ENCODE data around the gene PCTP.

The PCTP gene

DNA sequence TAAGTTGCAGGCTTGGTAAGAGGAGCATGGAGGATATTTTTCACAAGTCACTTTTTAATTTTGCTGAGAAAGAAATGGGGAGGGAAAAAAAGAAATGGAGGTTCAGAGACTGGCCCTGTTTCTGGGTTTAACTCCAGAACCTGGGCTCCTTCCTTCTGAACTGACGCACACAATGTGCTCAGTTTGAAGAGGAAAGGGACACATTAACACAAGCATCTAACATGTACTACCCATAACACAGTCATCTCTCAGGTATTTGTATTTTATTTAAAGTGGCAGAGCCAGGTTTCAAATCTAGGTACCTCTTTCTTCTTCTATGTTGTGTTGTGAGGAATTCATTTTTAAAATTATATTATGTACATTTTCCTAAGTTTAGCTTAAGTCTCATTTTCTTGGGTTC is 22.9 kb upstream of the PCTP start:
- DNase-seq (ENCODE audit: low read depth in 2 of 2) = no peak

DNA sequence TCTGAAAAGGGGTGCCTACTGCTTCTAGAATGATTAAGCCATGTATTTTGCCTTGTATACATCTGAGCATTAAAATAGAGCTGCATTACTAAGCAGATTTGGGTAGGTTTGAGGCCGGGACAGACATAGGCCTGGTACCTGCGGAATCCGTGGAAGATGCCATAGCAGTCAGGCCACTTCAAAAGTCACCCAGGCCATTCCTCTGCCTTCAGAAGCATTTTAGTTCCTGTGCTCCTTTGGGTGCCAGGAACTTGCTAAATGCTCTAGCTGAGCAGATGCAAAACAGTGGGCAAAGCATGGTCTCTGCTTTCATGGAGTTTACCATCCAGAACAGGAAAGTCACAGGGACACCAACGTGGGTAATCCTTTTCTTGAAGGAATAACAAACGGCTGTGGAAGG is 22.5 kb upstream of the PCTP start:
- DNase-seq (ENCODE audit: low read depth in 2 of 2) = no peak

DNA sequence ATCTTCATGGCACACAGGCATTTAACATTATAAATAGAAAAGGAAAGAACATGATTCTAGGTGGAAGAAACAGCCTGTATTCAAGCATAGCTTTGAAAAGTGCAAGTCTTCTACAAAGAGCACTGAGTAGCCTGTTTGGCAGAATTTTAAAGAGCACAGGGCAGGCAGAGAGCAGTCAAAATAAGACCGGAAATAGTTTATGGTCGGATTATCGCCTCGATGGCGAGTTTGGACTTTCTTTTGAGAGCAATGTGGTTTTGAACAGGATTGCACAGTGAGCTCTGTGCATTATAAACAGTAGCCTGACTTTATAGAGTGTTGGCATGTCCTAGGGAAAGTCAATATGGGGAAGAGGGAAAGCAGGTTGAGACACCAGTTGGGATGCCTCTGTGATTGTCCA is 22.0 kb upstream of the PCTP start:
- DNase-seq (ENCODE audit: low read depth in 2 of 2) = no peak

DNA sequence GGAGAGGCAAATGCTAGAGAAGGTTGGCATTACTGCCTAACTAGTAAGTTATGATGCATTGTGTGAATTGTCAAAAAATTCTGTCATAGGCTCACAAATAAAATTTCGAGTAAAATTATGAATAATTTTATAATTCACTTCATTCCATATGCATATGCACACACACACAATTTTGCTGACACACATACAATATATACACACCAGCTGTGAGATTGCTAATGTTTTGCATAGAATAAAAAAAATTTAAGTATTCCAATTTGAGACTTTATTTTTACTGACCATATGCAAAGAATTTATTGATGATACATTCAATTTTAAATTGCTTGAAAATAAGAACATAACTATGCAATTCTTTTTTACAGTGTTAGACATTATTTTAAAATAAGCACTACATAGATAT is 21.4 kb upstream of the PCTP start:
- DNase-seq (ENCODE audit: low read depth in 2 of 2) = no peak

DNA sequence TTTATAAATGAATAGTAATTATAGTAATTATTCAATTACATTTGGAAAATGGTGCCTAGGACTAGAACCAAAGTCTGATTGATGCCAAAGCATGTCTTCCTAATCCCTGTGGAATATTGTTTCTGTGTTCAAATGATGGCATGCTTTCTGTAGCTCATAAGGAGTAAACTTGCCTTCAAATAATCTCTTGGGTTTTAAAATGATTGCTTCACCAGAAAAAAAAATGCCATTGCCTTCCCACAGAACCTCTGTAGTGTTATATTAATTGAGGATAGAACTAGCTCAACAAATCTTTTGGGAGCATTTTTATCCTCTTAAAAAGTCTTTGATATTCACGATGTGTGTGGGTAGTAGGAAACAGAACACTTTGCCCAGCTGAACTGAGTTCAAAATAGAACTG is 20.5 kb upstream of the PCTP start:
- DNase-seq (ENCODE audit: low read depth in 2 of 2) = no peak

DNA sequence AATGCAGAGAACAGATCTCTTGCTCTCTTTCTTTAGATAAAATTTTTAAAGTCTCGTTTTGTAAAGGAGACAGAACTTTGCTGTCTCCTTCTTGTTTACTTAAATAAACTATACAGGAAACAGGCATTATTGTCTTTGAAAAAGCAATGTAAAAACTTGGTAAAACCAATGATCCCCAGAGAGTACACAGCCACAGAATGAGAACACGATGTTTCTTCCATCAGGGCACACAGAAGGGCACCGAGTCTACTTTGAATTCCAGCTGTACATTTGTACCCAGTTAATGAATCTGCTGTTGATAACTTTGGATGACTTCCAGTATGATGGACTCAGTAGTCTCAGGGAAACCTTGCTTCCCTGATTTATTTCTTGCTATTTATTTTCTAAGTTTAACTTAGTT is 20.0 kb upstream of the PCTP start:
- DNase-seq (ENCODE audit: low read depth in 2 of 2) = no peak

DNA sequence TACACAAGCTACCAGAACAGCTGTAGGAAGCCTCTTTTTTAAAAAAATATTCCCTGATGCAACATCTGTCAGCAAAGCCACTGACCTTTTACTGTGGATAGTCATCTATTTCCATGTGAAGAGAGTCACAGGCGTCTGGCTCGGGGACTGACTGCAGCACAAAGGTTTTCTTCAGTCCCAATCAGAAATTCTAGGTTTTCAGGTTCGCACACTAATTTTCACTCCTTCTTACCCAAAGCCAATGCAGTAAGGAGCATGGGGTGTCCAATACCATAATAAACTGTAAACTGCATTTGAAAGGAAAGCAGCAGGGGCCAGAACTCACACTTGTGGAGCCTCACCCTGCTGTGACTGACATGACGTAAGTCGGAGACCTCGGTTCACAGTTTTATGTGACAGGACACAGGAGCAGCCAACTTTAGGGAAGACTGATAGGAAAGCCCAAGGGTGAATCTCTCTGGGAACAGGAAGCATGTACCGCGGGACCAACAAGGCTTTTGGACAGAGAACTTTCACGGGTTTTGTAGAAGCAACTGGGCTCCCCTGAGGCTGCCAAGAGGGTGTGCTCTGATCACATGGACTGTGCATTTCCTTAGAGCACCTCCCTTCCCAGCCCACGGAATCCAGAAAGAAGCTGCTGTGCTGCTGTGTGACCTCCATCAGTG is 19.1 kb upstream of the PCTP start:
- no peak for DNase-seq (ENCODE audit: low read depth in 2 of 2)

DNA sequence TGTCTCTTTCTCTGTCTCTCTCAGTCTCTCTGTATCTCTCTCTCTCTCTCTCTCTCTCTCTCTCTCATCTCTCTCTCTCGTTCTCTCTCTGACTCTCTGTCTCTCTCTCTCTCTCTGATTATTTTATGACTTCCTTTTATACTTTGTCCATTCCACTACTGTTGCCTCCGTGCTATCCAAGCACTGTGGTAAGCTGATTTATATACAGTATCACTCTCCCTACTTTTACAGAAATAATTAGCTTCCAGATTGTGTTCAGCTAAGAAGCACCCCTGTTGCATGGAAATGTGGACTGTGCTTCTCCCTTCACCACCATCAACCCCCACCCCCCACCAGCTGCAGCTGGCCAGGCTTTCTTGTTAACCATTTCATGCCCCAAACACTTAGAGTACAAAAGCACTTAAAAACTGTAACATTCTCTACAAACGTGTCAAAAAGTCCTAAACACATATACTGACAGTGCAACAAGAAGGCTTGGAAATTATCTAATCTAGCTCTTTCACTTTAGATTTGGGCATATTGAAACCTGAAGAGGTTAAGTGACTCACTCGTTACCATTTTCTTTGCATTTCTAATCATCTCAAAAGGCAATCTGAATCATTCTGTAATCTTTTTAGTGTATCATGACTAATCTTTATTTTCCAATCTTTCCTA is 16.6 kb upstream of the PCTP start:
- no peak for DNase-seq (ENCODE audit: low read depth in 2 of 2)

DNA sequence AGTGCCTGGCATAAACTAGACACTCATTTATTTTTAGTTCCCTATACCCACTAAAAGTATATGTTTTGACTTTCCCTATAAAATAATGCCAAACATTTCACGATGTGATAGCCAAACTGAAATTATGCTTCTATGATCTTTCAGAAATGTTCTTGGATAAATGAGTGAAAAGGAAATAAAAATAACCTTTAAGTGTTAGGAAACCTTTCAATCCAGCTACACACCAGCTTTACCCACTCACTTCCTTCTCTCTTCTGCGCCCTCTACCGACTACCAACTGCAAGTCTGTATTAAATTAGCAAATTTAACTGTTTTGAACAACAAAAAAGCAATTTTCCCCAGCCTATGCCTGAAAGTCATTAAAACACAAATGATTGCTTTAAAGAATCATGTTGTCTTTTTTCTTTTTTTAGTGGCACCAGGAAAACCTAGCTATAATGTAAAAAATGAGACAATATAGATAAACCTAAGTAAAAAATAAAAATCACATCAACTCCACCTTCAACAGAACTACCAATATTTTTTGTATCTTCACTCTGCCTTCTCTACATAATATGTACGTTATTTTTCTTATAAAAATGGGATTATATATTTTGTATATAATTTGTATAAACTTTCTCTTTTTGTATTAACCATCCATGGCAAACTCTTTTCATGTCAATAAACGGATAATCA is 15.0 kb upstream of the PCTP start:
- DNase-seq (ENCODE audit: low read depth in 2 of 2) = no peak

DNA sequence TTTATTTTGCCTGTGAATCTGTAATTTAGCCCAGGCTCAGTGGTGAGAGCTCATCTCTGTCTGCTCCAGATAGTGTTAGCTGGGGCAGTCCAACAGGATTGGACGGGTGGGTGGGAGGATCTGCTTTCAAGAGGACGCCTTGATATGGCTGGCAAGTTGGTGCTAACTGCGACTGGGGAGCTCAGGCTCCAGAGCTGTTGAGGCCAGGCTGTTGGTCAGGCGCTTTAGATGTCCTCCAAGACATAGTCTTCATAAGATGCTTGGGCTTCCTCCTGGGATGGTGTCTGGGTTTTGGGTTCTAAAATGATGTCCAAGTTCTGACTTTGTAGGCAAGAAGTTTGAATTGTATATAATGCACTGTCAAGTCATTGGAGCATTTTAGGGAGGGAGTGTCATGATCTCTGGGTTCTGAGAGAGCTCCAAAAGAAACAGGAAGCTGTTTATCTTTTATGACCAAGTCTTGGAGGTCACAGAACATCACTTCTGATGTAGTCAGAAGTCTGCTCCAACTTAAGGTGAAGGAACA is 12.8 kb upstream of the PCTP start:
- no peak for DNase-seq (ENCODE audit: low read depth in 2 of 2)

DNA sequence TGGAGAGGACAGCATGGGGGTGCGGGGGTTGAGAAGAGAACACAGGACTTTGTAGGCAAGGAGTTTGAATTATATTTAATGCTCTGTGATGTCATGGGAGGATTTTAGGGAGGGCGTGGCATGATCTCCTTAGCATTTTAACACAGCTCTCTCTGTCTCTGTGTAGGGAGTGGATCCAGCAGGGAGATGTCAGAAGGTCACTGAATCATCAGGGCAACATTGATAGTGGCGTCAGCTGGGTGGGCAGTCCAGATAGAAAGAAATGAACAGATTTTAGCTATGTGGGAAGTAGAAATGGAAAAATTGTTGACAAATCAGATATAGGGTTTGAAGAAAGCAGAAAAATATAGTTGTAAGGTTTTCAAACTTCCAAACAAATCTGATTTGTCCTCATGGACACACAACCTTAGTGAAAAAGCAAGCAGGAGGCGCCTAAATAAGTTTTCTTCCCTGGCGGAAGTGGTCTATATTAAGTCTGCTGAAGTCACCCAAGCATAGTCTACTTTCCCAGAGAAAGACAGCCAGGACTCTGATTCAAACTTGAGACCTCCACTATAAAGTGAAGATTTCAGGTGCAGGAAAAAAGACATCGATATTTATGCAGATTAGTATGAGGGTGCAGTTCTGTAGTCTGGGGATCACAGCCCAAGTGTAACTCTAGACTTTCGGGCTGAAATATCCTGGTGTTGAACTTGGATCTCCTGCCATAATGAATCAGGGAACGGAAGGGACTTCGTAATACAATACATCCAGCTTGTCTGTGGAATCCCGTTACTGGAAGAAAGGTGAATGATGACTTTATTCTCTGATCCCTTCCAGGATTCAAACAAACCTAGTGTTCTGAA is 10.1 kb upstream of the PCTP start:
- no peak for DNase-seq (ENCODE audit: low read depth in 2 of 2)

DNA sequence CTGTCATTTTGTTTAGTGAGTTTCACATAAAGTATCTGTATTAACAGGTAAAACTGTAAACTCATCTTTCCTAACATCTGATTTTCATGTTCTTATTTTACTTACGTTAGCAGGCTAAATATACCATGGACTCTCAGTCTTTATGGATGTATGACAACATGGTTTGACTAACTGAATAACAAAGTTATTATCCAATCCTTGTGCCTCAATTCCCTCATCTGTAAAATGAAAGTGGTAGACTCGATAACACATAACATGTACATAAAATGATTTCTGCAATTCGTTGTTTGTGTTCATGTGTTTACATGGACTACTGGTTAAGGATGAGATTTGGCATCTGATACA is 9.5 kb upstream of the PCTP start:
- no peak for DNase-seq (ENCODE audit: low read depth in 2 of 2)

DNA sequence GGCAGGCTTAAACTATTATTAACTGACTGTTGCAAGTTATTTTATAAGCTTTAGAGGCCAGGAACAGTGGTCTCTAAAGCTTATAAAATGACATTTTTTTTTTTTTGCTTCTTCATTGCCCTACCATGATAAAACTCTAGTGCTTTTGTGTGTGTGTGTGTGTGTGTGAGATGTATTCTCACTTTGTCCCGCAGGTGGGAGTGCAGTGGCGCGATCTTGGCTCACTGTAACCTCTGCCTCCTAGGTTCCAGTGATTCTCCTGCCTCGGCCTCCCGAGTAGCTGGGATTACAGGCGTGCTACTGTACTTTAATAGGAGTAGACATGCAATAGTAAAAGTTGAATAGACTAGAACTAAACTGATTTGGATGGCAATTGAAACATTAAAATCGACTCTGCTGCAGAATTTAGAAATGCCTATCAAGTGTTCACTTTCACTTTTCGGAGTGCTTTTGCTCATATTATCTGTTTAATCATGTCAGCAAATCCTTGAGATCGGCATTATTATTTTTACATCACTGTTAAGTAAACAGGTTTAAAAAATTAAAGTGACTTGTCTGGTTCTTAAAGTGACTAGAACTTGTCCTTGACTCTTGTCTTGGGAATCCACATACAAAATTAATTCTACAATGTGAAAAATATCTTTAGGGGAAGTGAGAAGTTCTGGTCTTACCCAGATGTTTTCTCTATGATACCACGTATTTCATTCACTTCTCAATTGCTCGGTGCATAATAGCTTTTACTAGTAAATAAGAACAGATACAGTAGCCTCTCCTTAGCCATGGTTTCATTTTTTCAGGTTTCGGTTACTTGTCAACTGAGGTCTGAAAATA is 8.4 kb upstream of the PCTP start:
- DNase-seq (ENCODE audit: low read depth in 2 of 2) = no peak

DNA sequence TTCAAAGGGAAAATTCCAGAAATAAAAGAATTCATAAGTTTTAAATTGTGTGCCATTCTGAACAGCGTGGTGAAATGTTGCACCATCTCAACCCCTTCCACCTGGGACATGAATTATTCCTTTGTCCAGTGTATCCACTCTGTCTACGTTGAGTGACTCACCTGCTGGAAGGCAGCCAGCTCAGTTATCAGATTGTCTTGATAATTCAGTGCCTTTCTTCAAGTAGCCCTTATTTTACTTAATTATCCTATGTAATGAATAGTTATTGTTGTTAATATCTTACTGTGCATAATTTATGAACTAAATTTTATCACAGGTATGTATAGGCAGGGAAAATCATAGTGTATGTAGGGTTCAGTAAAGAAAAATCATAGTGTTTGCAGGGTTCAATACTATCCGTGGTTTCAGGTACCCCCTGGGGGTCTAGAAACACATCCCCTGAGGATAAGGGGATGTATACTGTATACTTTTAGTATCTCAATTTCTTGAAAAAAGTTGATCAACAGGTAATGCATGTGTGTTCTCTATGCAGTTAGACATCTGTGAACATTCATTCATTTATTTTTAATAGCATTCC is 7.7 kb upstream of the PCTP start:
- no peak for DNase-seq (ENCODE audit: low read depth in 2 of 2)

DNA sequence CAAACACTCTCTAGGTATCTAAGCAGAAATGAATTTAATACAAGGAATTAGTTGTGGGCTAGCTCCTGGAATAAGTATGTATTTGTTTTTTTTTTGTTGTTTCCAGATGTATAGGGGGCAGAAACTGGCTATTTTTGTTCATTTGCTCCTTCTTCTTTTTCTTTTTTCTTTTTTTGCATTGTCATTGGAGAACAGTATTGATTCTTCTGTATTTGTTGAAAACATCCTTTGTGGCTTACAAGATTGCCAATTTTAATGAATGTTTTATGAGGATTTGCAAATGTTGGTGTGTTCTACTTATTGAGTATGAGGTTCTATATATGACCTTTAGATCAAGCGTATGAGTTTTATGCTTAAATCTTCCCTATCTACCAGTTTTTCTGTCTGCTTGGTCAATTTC is 5.6 kb upstream of the PCTP start:
- no peak for DNase-seq (ENCODE audit: low read depth in 2 of 2)

DNA sequence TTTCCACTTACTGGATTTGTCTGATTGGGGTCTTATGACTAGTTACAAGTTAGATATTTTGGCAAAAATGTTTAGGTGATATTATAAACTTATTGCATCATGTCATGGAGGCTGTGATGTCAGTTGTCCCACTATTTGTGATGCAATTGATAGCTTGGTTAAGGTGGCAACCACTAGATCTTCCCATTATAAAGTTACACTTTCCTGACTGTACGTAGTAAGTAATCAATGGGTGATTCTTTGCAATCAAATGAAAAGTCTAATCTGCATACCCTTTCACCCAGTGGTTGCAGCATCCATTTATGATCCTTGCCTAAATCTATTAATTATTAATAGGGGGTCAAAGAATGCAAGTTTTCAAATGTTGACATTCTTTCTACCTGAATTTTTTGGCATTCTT is 4.4 kb upstream of the PCTP start:
- DNase-seq (ENCODE audit: low read depth in 2 of 2) = no peak

DNA sequence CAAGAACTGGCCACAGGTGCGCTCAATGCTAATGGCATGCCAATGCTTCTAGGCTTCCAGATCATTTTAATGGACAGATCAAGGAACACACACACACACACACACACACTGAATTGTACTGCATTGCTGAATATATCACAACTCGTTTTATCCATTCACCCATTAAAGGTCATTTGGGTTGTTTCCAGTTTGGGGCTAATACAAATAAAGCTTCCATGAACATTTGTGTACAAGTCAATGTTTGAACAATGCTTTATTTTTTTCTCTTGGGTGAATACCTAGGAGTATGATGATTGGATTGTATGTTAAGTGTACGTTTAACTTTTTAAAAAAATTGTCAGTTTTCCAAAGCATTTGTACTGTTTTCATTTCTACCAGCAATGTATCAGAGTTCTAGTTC is 3.6 kb upstream of the PCTP start:
- no peak for DNase-seq (ENCODE audit: low read depth in 2 of 2)

DNA sequence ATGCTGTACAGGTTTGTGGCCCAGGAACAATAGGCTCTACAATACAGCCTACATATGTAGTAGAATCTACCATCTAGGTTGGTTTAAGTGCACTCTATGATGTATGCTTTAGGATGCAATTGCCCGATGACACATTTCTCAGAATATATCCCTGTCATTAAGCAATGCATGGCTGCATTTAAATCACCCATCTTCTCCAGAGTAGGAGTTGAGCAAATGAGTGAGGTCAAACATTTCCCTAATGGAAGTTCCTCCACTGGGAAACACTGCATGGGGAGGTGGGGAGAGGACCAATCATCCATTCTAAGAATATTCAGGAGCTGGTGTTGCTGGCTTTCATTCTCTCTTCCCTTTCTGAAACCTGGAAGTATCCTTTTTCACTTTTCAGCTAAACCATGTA is 2.0 kb upstream of the PCTP start:
- DNase-seq (ENCODE audit: low read depth in 2 of 2) = no peak

DNA sequence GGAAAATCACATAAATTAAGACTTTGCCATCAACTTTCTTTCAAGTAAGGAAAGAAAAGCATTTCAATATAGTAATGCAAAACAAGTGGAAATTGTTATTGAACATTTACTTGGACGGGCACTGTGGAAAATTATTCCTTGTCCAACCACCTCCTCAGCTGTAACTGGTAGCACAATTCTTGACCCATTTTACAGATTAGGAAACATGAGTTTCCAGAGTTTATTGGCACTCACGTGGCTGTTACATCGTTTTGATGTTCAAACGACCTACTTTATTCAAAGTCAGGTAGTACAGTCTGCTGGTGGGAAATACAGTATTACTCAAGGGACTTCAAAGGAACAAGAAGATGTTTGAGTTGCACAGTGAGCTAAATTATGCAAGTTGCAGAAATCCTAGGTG is 866 bp upstream of the PCTP start:
- DNase-seq (ENCODE audit: low read depth in 2 of 2) = no peak

DNA sequence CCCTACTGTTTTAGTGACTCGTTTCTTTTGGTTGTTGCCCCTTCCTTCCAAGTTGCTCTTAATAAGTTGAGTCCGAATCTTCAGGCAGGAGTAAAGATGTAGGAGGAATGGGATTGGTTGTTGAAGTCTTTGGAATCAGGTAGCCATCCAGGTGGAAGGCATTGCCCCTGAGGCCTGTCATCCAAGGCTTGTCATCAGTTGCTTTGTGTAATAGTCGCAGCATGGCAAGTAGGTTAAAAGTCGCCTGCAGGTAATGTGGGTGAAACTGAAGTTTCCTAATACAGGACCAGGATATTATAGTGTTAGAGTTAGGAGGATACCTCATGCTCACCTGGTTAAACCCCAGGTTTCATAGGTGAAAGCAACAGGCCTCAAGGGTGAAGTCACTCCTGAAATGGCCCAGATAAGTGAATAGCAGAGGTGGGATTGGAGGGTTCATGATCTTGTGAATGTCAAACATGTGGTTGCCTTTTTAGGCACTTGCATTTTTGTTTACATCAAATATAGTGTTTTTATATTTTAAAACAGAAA is 934 bp downstream of the PCTP start:
- DNase-seq (ENCODE audit: low read depth in 2 of 2) = no peak

DNA sequence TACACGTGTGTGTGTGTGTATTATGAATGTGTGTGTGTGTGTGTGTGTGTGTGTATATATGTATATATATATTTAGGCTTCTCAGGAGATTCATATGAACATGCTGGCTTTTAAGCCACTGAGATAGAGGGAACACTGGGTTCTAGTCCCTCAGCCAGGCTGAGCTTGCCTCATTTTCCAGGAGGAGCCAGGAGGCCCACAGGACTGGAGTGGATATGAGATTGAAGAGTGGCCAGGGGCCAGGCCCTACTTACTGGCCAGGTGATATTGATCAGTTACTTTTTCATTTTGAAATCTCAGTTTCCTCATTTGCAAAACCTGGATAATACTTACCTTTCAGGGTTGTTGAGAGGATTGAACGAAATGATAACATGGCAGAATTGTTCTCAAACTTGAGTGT is 5.8 kb downstream of the PCTP start:
- no peak for DNase-seq (ENCODE audit: low read depth in 2 of 2)

Measured in stimulated activated CD8-positive, alpha-beta memory T cell treated with anti-CD3 and anti-CD28 coated beads, Interleukin-15, amount 100 ng/mL, for 48 hours (primary cell).